WTC11 (cell line): ENCODE data around the gene WNT3. TPM values are rescaled to one million over a fixed set of nuclear protein-coding genes. Genes with fewer than 3 reads are reported as not detected.

ENCODE experiments used
- ATAC-seq: fragments of 200-7000 bp; cut with Tn5 transposase; 2 replicates; pipeline ENCODE4 v1.10.0; 2021; ENCODE audit warnings: mild to moderate bottlenecking, moderate library complexity
- CTCF ChIA-PET: fragments of 300-600 bp; sonication (Branson Sonifier 250); formaldehyde crosslinking; loops from one replicate; lab custom pipeline; 2021; ENCODE audit warnings: antibody characterized with exemption; lab: Charles Lee
- POLR2A ChIA-PET: fragments of 350-600 bp; sonication (Branson Sonifier 250); formaldehyde crosslinking; loops from one replicate; lab custom pipeline; 2021; ENCODE audit warnings: antibody characterized with exemption; lab: Charles Lee
- DNase-seq: peaks from one replicate; pipeline ENCODE4 v3.0.0; 2021; ENCODE audit warnings: low spot score
- H3K27ac Mint-ChIP-seq: 2 replicates; pipeline ENCODE4 v1.8.0; 2021; ENCODE audit warnings: mixed read lengths
- H3K27me3 Mint-ChIP-seq: 2 replicates; pipeline ENCODE4 v1.8.0; 2021; ENCODE audit warnings: low read depth, mild to moderate bottlenecking, moderate library complexity, mixed read lengths
- H3K36me3 Mint-ChIP-seq: 2 replicates; pipeline ENCODE4 v1.8.0; 2021; ENCODE audit warnings: mixed read lengths
- H3K4me1 Mint-ChIP-seq: 2 replicates; pipeline ENCODE4 v1.8.0; 2022; ENCODE audit warnings: mixed read lengths
- H3K4me3 Mint-ChIP-seq: 2 replicates; pipeline ENCODE4 v1.8.0; 2021; ENCODE audit warnings: mild to moderate bottlenecking, moderate library complexity, mixed read lengths
- H3K9me3 Mint-ChIP-seq: 2 replicates; pipeline ENCODE4 v1.8.0; 2021; ENCODE audit warnings: mixed read lengths
- CREM ChIP-seq: sonication (generic); formaldehyde crosslinking; IDR thresholded peaks from 2 replicates; pipeline ENCODE4 v1.8.1; 2022; ENCODE audit warnings: mild to moderate bottlenecking, missing genetic modification reagents, moderate library complexity
- ETV6 ChIP-seq: sonication (generic); formaldehyde crosslinking; IDR thresholded peaks from 2 replicates; pipeline ENCODE4 v1.8.1; 2022; ENCODE audit warnings: mild to moderate bottlenecking, missing genetic modification reagents
- FOXJ3 ChIP-seq: sonication (generic); formaldehyde crosslinking; IDR thresholded peaks from 2 replicates; pipeline ENCODE4 v1.9.0; 2021; ENCODE audit warnings: missing genetic modification reagents, mild to moderate bottlenecking, borderline replicate concordance
- NFATC4 ChIP-seq: fragments of 250-450 bp; sonication (Bioruptor Pico); IDR thresholded peaks from 2 replicates; pipeline ENCODE4 v1.9.0; 2021; ENCODE audit warnings: mild to moderate bottlenecking
- PREB ChIP-seq: sonication (generic); formaldehyde crosslinking; IDR thresholded peaks from 2 replicates; pipeline ENCODE4 v1.8.1; 2022; ENCODE audit warnings: mild to moderate bottlenecking, missing genetic modification reagents, moderate library complexity, borderline replicate concordance
- RELA ChIP-seq: sonication (generic); formaldehyde crosslinking; IDR thresholded peaks from 2 replicates; pipeline ENCODE4 v1.8.1; 2022; ENCODE audit warnings: missing genetic modification reagents, mild to moderate bottlenecking, borderline replicate concordance
- ZNF232 ChIP-seq: sonication (generic); formaldehyde crosslinking; IDR thresholded peaks from 2 replicates; pipeline ENCODE4 v1.8.0; 2022; ENCODE audit warnings: mild to moderate bottlenecking, missing genetic modification reagents
- ZNF263 ChIP-seq: sonication (generic); formaldehyde crosslinking; IDR thresholded peaks from 2 replicates; pipeline ENCODE4 v1.8.1; 2022; ENCODE audit warnings: low read depth, mild to moderate bottlenecking, moderate library complexity, missing genetic modification reagents
- ZNF317 ChIP-seq: sonication (generic); formaldehyde crosslinking; IDR thresholded peaks from 2 replicates; pipeline ENCODE4 v1.8.1; 2023; ENCODE audit warnings: low read depth, mild to moderate bottlenecking, moderate library complexity, missing genetic modification reagents, borderline replicate concordance
- total RNA-seq: library from RNA; stranded (reverse); gene quantifications from 3 replicates; pipeline ENCODE4 v1.2.3, GENCODE V29; 2021
- TF ChIP-seq, protein P1 (sequence below): sonication (generic); formaldehyde crosslinking; IDR thresholded peaks from 2 replicates; pipeline ENCODE4 v1.8.1; 2023; ENCODE audit warnings: mild to moderate bottlenecking, missing genetic modification reagents, borderline replicate concordance
- TF ChIP-seq, protein P2 (sequence below): sonication (generic); formaldehyde crosslinking; IDR thresholded peaks from 2 replicates; pipeline ENCODE4 v1.8.1; 2023; ENCODE audit warnings: mild to moderate bottlenecking, missing genetic modification reagents, moderate library complexity

Gene WNT3
- total RNA-seq, 1 experiment from 2014 or later = 14.1 TPM

- TF ChIP-seq, protein P1, sequence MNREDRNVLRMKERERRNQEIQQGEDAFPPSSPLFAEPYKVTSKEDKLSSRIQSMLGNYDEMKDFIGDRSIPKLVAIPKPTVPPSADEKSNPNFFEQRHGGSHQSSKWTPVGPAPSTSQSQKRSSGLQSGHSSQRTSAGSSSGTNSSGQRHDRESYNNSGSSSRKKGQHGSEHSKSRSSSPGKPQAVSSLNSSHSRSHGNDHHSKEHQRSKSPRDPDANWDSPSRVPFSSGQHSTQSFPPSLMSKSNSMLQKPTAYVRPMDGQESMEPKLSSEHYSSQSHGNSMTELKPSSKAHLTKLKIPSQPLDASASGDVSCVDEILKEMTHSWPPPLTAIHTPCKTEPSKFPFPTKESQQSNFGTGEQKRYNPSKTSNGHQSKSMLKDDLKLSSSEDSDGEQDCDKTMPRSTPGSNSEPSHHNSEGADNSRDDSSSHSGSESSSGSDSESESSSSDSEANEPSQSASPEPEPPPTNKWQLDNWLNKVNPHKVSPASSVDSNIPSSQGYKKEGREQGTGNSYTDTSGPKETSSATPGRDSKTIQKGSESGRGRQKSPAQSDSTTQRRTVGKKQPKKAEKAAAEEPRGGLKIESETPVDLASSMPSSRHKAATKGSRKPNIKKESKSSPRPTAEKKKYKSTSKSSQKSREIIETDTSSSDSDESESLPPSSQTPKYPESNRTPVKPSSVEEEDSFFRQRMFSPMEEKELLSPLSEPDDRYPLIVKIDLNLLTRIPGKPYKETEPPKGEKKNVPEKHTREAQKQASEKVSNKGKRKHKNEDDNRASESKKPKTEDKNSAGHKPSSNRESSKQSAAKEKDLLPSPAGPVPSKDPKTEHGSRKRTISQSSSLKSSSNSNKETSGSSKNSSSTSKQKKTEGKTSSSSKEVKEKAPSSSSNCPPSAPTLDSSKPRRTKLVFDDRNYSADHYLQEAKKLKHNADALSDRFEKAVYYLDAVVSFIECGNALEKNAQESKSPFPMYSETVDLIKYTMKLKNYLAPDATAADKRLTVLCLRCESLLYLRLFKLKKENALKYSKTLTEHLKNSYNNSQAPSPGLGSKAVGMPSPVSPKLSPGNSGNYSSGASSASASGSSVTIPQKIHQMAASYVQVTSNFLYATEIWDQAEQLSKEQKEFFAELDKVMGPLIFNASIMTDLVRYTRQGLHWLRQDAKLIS = no peak
Observed at GRCh38 chr17:46817151-46817900, 1.2 kb downstream of the WNT3 start (continued).

- H3K27me3 Mint-ChIP-seq = peaks cover 46% of the 10 kb centered on the region
- CTCF ChIA-PET = interaction anchor here (0.7 to 1.6 kb wide), 3 partner anchors 17 to 31 kb away, joined by 3 to 4 read pairs (median 3); no protein-coding TSS in a partner anchor
- TF ChIP-seq NFATC4 (CRISPR knock-in tag) (no peak), RELA (CRISPR knock-in tag) (no peak), ETV6 (CRISPR knock-in tag) (no peak), ZNF232 (CRISPR knock-in tag) (no peak), ZNF317 (CRISPR knock-in tag) (no peak), PREB (CRISPR knock-in tag) (no peak), ZNF263 (CRISPR knock-in tag) (no peak), CREM (CRISPR knock-in tag) (no peak), FOXJ3 (CRISPR knock-in tag) (no peak)
- TF ChIP-seq, protein P1 = no peak
- TF ChIP-seq, protein P2, sequence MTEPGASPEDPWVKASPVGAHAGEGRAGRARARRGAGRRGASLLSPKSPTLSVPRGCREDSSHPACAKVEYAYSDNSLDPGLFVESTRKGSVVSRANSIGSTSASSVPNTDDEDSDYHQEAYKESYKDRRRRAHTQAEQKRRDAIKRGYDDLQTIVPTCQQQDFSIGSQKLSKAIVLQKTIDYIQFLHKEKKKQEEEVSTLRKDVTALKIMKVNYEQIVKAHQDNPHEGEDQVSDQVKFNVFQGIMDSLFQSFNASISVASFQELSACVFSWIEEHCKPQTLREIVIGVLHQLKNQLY (CRISPR knock-in tag) = no peak
- no peaks in the 10 kb centered on the region for H3K36me3 Mint-ChIP-seq
- no peak for ATAC-seq
- no peak for DNase-seq
- H3K4me3 Mint-ChIP-seq = peak overlapping the region; percentile 80
- H3K27ac Mint-ChIP-seq = no peak overlapping the region
- peaks cover 73% of the 10 kb centered on the region for H3K4me1 Mint-ChIP-seq
- H3K9me3 Mint-ChIP-seq = no peaks in the 10 kb centered on the region
- POLR2A ChIA-PET = interaction anchor here (0.6 to 1.4 kb wide), 2 partner anchors 10 to 19 kb away, joined by 3 read pairs; no protein-coding TSS in a partner anchor
Observed at GRCh38 chr17:46815474-46816353, 2.8 kb downstream of the WNT3 start.
